Astrocyte (in vitro differentiated cells and primary cell): ENCODE measurements around the gene GABBR1.

Source experiments
- EZH2 ChIP-seq: IDR thresholded peaks from 2 replicates; pipeline ENCODE4 v1.6.1; 2012; ENCODE audit warnings: mild to moderate bottlenecking, low read length, inconsistent platforms; ENCODE audit not compliant: insufficient read depth
- TF ChIP-seq, protein P1 (sequence below): IDR thresholded peaks from 2 replicates; pipeline ENCODE4 v1.5.1; 2011; ENCODE audit warnings: low read depth, mild to moderate bottlenecking, inconsistent platforms, low read length, moderate library complexity; ENCODE audit not compliant: insufficient read depth

DNA sequence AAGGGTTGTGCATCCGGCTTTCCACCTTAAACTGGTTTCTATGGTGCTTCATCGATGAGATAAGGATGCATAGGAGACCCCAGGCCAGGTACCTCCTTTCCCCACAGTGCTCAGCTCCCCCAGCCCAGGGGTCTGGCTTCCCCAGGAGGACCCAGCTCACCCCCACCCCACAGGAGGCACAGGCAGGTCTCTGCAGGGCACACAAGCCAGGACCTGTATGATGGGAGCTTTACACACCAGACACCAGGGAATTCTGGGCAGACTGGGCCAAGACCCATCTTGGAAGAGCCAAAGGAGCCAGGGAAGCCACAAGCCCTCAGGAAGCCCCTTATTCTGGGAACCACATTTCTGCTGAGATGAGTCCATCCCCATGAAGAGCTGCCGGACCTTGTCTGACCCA is 103.0 kb downstream of the GABBR1 start:
- TF ChIP-seq, protein P1, sequence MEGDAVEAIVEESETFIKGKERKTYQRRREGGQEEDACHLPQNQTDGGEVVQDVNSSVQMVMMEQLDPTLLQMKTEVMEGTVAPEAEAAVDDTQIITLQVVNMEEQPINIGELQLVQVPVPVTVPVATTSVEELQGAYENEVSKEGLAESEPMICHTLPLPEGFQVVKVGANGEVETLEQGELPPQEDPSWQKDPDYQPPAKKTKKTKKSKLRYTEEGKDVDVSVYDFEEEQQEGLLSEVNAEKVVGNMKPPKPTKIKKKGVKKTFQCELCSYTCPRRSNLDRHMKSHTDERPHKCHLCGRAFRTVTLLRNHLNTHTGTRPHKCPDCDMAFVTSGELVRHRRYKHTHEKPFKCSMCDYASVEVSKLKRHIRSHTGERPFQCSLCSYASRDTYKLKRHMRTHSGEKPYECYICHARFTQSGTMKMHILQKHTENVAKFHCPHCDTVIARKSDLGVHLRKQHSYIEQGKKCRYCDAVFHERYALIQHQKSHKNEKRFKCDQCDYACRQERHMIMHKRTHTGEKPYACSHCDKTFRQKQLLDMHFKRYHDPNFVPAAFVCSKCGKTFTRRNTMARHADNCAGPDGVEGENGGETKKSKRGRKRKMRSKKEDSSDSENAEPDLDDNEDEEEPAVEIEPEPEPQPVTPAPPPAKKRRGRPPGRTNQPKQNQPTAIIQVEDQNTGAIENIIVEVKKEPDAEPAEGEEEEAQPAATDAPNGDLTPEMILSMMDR = no peak
- no peak for TF ChIP-seq EZH2
